HG02571 (cell line): ENCODE data around the gene RIPOR1.

Experiments used
- ATAC-seq: cut with Tn5 transposase; IDR thresholded peaks from one replicate; pipeline ENCODE4 v1.9.1; 2021; ENCODE audit warnings: mild to moderate bottlenecking, moderate library complexity; ENCODE audit not compliant: unreplicated experiment

The RIPOR1 gene

GRCh38 chr16:67555795-67556212 is 27.2 kb downstream of the RIPOR1 start:
- ATAC-seq, result no peak

- ATAC-seq, result no peak
These were observed 30.2 kb downstream of the RIPOR1 start for GRCh38 chr16:67558859-67559258.

GRCh38 chr16:67560827-67561342 is 32.3 kb downstream of the RIPOR1 start:
- ATAC-seq, result no peak

GRCh38 chr16:67561501-67561823 is 32.8 kb downstream of the RIPOR1 start:
- ATAC-seq, result no peak

- peak; percentile 80 for ATAC-seq
These were observed 33.3 kb downstream of the RIPOR1 start for GRCh38 chr16:67561824-67562525.

- peak; percentile 44 for ATAC-seq
These were observed 33.9 kb downstream of the RIPOR1 start, which contains the start of gene CTCF for GRCh38 chr16:67562526-67562917. TSS of gene CTCF (plus strand) at chr16:67562526. CDS start at chr16:67610833, 48,307 bp downstream.

- ATAC-seq, result peak; percentile 11
These were observed 34.5 kb downstream of the RIPOR1 start for GRCh38 chr16:67562918-67563707.

- no peak for ATAC-seq
These were observed 35.3 kb downstream of the RIPOR1 start for GRCh38 chr16:67563708-67564468.

GRCh38 chr16:67565470-67566100 is 37.0 kb downstream of the RIPOR1 start:
- no peak for ATAC-seq

GRCh38 chr16:67571464-67571863 is 42.8 kb downstream of the RIPOR1 start:
- no peak for ATAC-seq

GRCh38 chr16:67571981-67572431 is 43.4 kb downstream of the RIPOR1 start:
- no peak for ATAC-seq

GRCh38 chr16:67579686-67580085 is 51.1 kb downstream of the RIPOR1 start:
- no peak for ATAC-seq

GRCh38 chr16:67580202-67580601 is 51.6 kb downstream of the RIPOR1 start:
- no peak for ATAC-seq

GRCh38 chr16:67593288-67593687 is 64.7 kb downstream of the RIPOR1 start:
- no peak for ATAC-seq

GRCh38 chr16:67593701-67594100 is 65.1 kb downstream of the RIPOR1 start:
- ATAC-seq, result no peak

- no peak for ATAC-seq
These were observed 65.8 kb downstream of the RIPOR1 start for GRCh38 chr16:67594256-67594915.

GRCh38 chr16:67594956-67595355 is 66.3 kb downstream of the RIPOR1 start:
- ATAC-seq, result no peak
